Measurements from ENCODE around the gene ARHGDIB. TPM values are rescaled to one million over a fixed set of nuclear protein-coding genes. Genes with fewer than 3 reads are reported as not detected.

ARHGDIB gene
- total RNA-seq, 1 experiment from 2014 or later, result 1.6 TPM

GRCh38 chr12:14946162-14946561, 15.2 kb downstream of the ARHGDIB start:
- CTCF ChIA-PET, result interaction anchor here (1.7 kb wide), 1 partner anchor 10 kb away, joined by 6 read pairs; no protein-coding TSS in a partner anchor
- ATAC-seq, result no peak

More at GRCh38 chr12:14946162-14946561, 15.2 kb downstream of the ARHGDIB start:
- TF ChIP-seq CDX4 (CRISPR knock-in tag; IDR thresholded peaks at IDR 0.05; ENCODE audit: borderline replicate concordance), result no peak
- TF ChIP-seq E2F1 (CRISPR knock-in tag; IDR thresholded peaks at IDR 0.05), result no peak
- no peak for TF ChIP-seq TEAD1 (CRISPR knock-in tag; IDR thresholded peaks at IDR 0.05)
- no peak for TF ChIP-seq KAT7 (CRISPR knock-in tag; IDR thresholded peaks at IDR 0.05; ENCODE audit: borderline replicate concordance)
- TF ChIP-seq RELA (CRISPR knock-in tag; IDR thresholded peaks at IDR 0.05; ENCODE audit: borderline replicate concordance), result no peak
- TF ChIP-seq ATF2 (CRISPR knock-in tag; IDR thresholded peaks at IDR 0.05; ENCODE audit: borderline replicate concordance, low read depth), result no peak
- TF ChIP-seq TCF7 (CRISPR knock-in tag; IDR thresholded peaks at IDR 0.05; ENCODE audit: low read depth), result no peak
- no peak for TF ChIP-seq MYBL2 (CRISPR knock-in tag; IDR thresholded peaks at IDR 0.05)
- no peak for TF ChIP-seq AR (CRISPR knock-in tag; IDR thresholded peaks at IDR 0.05)
- no peak for TF ChIP-seq OVOL2 (CRISPR knock-in tag; IDR thresholded peaks at IDR 0.05; ENCODE audit: borderline replicate concordance)
- no peak for TF ChIP-seq TEAD4 (CRISPR knock-in tag; IDR thresholded peaks at IDR 0.05)
- TF ChIP-seq NR1H2 (CRISPR knock-in tag; IDR thresholded peaks at IDR 0.05), result no peak
- no peak for TF ChIP-seq CREB1 (CRISPR knock-in tag; IDR thresholded peaks at IDR 0.05)
- TF ChIP-seq ZNF512 (CRISPR knock-in tag; IDR thresholded peaks at IDR 0.05; ENCODE audit: borderline replicate concordance), result no peak
- no peak for TF ChIP-seq EMX1 (CRISPR knock-in tag; IDR thresholded peaks at IDR 0.05)
- TF ChIP-seq ZNF425 (CRISPR knock-in tag; conservative IDR thresholded peaks at IDR 0.05), result no peak
- TF ChIP-seq ARID4B (CRISPR knock-in tag; IDR thresholded peaks at IDR 0.05; ENCODE audit: borderline replicate concordance), result no peak
- no peak for TF ChIP-seq SP1 (CRISPR knock-in tag; conservative IDR thresholded peaks at IDR 0.05)
- Mint-ChIP-seq H3K36me3 (no peaks in the 10 kb centered on the region), H3K27ac (no peak overlapping the region), H3K27me3 (ENCODE audit: low read depth) (no peaks in the 10 kb centered on the region), H3K4me1 (peaks cover 7% of the 10 kb centered on the region), H3K4me3 (no peak overlapping the region), H3K9me3 (no peaks in the 10 kb centered on the region)
- DNase-seq (ENCODE audit: low spot score), result no peak
- POLR2A ChIA-PET, result no interaction called here

Data from WTC11 (cell line).